Measurements from ENCODE around the gene MRGPRF. TPM values are rescaled to one million over a fixed set of nuclear protein-coding genes. Genes with fewer than 3 reads are reported as not detected.

The MRGPRF gene
- total RNA-seq, 3 donors from 2014 or later (not counting 1 experiment from before 2014, with no cell fraction given) = not detected

DNA sequence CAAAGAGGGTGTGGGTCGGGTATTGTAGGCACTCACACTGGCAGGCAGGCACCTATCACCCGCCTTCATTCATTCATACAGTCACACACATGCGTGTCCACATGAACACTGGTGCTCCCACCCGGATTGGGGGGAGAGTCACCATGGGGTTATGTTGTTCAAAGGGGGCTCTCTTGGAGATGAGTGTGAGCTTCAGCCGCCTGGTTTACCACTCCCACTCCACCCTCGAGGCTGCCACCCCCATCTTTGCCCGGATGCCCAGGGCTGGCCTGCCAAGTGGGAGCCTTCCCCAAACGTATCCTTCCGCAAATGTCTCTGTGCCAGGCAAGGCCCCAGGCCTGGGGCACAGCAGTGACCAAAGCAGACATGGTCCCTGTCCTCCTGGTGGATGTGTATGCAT lies 54.8 kb downstream of the MRGPRF start:
- Histone ChIP-seq H3K9me3 (ENCODE audit: control insufficient read depth, insufficient read depth, low read length) (no peaks in the 10 kb centered on the region), H3K4me1 (ENCODE audit: control insufficient read depth, insufficient read depth, low read length) (peaks cover 12% of the 10 kb centered on the region), H3K4me3 (ENCODE audit: low read length) (no peak overlapping the region), H3K36me3 (ENCODE audit: control insufficient read depth, insufficient read depth, low read length) (no peaks in the 10 kb centered on the region), H3K27ac (ENCODE audit: low read length) (no peak overlapping the region), H3K27me3 (ENCODE audit: control insufficient read depth, insufficient read depth, low read length) (no peaks in the 10 kb centered on the region)
- DNase-seq (no peak), ATAC-seq (no peak)
- Mint-ChIP-seq H3K27ac (no peak overlapping the region), H3K9me3 (no peaks in the 10 kb centered on the region), H3K27me3 (ENCODE audit: low read depth in 2 of 2) (peaks cover 0 to 8% of the 10 kb centered on the region in 2 donors), H3K4me1 (peaks cover 5 to 7% of the 10 kb centered on the region in 2 donors), H3K4me3 (no peak overlapping the region), H3K36me3 (no peaks in the 10 kb centered on the region)
- intact Hi-C loops (cut with micrococcal nuclease) = loop anchor here (5.0 kb wide), 1 partner anchor 134 kb away; no protein-coding TSS in a partner anchor
- 93% methylated on average over 7 of the region's 9 CpGs for whole genome bisulfite sequencing (ENCODE audit: insufficient coverage)
- no peak for TF ChIP-seq CTCF (IDR thresholded peaks at IDR 0.05)

- ATAC-seq = no peak
- 88% methylated on average over 10 of the region's 12 CpGs for WGBS (ENCODE audit: insufficient coverage)
Measured at GRCh38 chr11:68956547-68957254, 56.3 kb downstream of the MRGPRF start.

DNA sequence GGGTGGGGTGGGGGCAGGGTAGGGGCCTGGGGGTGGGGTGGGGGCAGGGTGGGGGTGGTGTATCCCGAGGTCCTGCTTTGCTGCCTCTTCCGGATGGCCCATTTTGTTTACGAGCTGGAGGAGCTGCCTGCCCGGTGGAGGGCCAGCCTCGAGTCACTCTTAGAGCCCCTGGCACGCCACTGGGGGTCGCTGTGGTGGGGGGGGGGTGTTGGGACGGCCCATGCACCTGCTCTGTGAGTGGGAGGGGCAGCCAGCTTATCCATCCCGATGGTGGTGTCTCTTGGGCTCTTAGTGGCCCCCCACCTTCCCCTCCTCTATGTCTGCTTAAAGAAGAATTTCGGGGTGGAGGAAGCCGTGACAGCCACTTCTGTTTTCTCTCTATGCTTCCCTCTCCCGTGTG lies 56.9 kb downstream of the MRGPRF start:
- Histone ChIP-seq H3K4me3 (ENCODE audit: low read length) (no peak overlapping the region), H3K9me3 (ENCODE audit: control insufficient read depth, insufficient read depth, low read length) (no peaks in the 10 kb centered on the region), H3K27me3 (ENCODE audit: control insufficient read depth, insufficient read depth, low read length) (no peaks in the 10 kb centered on the region), H3K36me3 (ENCODE audit: control insufficient read depth, insufficient read depth, low read length) (no peaks in the 10 kb centered on the region), H3K4me1 (ENCODE audit: control insufficient read depth, insufficient read depth, low read length) (peaks cover 12% of the 10 kb centered on the region), H3K27ac (ENCODE audit: low read length) (no peak overlapping the region)
- Mint-ChIP-seq H3K36me3 (no peaks in the 10 kb centered on the region), H3K4me3 (no peak overlapping the region), H3K27ac (no peak overlapping the region), H3K4me1 (peaks cover 0 to 7% of the 10 kb centered on the region in 2 donors), H3K27me3 (ENCODE audit: low read depth in 2 of 2) (peaks cover 0 to 8% of the 10 kb centered on the region in 2 donors), H3K9me3 (no peaks in the 10 kb centered on the region)
- TF ChIP-seq CTCF (IDR thresholded peaks at IDR 0.05) = no peak
- intact Hi-C loops (cut with micrococcal nuclease) = loop anchor here (5.0 kb wide), 1 partner anchor 136 kb away; no protein-coding TSS in a partner anchor
- peak in 1 of 2 donors; percentile 53 for DNase-seq
- 7% methylated on average over 9 of the region's 12 CpGs for WGBS (ENCODE audit: insufficient coverage)
- peak in 2 of 3 donors; percentile 54 to 62 for ATAC-seq

More at GRCh38 chr11:68956547-68957254, 56.3 kb downstream of the MRGPRF start:
- H3K4me3 Mint-ChIP-seq = no peak overlapping the region
- TF ChIP-seq CTCF (IDR thresholded peaks at IDR 0.05) = no peak
- Histone ChIP-seq H3K36me3 (ENCODE audit: control insufficient read depth, insufficient read depth, low read length) (no peaks in the 10 kb centered on the region), H3K4me1 (ENCODE audit: control insufficient read depth, insufficient read depth, low read length) (peaks cover 12% of the 10 kb centered on the region), H3K27me3 (ENCODE audit: control insufficient read depth, insufficient read depth, low read length) (no peaks in the 10 kb centered on the region), H3K4me3 (ENCODE audit: low read length) (no peak overlapping the region), H3K9me3 (ENCODE audit: control insufficient read depth, insufficient read depth, low read length) (no peaks in the 10 kb centered on the region), H3K27ac (ENCODE audit: low read length) (no peak overlapping the region)
- H3K4me1 Mint-ChIP-seq = peaks cover 0 to 7% of the 10 kb centered on the region in 2 donors
- H3K36me3 Mint-ChIP-seq = no peaks in the 10 kb centered on the region
- no peak overlapping the region for H3K27ac Mint-ChIP-seq
- no peaks in the 10 kb centered on the region for H3K9me3 Mint-ChIP-seq
- intact Hi-C loops (cut with micrococcal nuclease) = loop anchor here (5.0 kb wide), 1 partner anchor 136 kb away; no protein-coding TSS in a partner anchor
- no peak for DNase-seq
- peaks cover 0 to 8% of the 10 kb centered on the region in 2 donors for H3K27me3 Mint-ChIP-seq (ENCODE audit: low read depth in 2 of 2)
